HG02884 (cell line): ENCODE measurements around the gene ADD1.

Experiments used
- ATAC-seq: cut with Tn5 transposase; IDR thresholded peaks from one replicate; pipeline ENCODE4 v1.9.1; 2021; ENCODE audit warnings: mild to moderate bottlenecking, moderate library complexity; ENCODE audit not compliant: unreplicated experiment

ADD1 gene

GRCh38 chr4:2834001-2834921 lies 9.4 kb upstream of the ADD1 start:
- no peak for ATAC-seq

GRCh38 chr4:2835978-2836377 lies 7.7 kb upstream of the ADD1 start:
- ATAC-seq: no peak

- no peak for ATAC-seq
Measured at GRCh38 chr4:2836391-2836859, 7.2 kb upstream of the ADD1 start.

DNA sequence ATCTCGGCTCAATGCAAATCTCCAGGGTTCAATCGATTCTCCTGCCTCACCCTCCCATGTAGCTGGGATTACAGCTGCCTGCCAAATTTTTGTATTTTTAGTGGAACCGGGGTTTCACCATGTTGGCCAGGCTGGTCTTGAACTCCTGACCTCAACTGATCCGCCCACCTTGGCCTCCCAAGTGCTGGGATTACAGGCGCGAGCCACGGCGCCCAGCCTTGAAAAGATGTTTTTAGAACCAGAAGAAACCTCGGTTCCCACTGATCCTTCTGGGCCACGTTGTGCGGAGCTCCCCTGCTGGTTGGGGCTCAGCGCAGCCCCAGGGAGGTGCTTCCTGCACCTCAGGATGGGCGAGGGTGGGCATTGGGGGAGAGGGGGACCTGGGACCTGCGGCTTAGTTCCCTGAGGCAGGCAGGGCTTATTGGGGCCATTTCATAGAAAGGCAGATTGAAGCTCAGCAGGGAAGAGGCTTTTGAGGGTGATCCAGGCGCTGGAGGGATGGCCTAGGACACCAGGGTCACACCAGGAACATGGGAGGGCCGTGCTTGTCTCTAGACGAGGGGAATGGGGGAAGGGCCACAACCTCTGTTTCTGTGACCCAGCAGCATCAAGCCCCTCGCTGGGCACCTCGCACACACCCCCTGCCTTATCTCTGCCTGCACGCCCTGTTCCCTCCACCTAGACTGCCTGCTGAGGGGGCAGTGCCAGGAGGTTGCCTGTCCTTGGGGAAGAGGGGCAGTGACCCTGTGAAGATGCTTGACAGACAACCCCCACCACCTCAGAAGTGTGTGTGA lies 6.3 kb upstream of the ADD1 start:
- no peak for ATAC-seq

GRCh38 chr4:2837904-2838496 lies 5.6 kb upstream of the ADD1 start:
- no peak for ATAC-seq

DNA sequence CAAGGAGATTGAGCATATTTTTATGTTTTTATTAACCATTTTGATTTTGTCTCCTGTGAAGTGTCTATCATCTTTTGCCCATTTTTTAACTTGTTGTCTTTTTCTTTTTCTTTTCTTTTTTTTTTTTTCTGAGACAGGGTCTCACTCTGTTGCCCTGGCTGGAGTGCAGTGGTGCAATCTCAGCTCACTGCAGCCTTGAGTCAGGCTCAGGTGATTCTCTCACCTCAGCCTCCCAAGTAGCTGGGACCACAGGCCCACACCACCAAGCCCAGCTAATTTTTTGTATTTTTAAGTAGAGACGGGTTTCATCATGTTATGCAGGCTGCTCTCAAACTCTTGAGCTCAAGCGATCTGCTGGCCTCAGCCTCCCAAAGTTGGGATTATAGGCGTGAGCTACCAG lies 4.6 kb upstream of the ADD1 start:
- ATAC-seq: no peak

GRCh38 chr4:2842687-2843262 lies 869 bp upstream of the ADD1 start:
- ATAC-seq: no peak

GRCh38 chr4:2843941-2844584 lies 419 bp downstream of the ADD1 start:
- ATAC-seq: peak; percentile 15

- ATAC-seq: no peak
Measured at GRCh38 chr4:2846172-2846571, 2.5 kb downstream of the ADD1 start.

- ATAC-seq: no peak
Measured at GRCh38 chr4:2847302-2847871, 3.7 kb downstream of the ADD1 start.

GRCh38 chr4:2848449-2848848 lies 4.8 kb downstream of the ADD1 start:
- no peak for ATAC-seq

DNA sequence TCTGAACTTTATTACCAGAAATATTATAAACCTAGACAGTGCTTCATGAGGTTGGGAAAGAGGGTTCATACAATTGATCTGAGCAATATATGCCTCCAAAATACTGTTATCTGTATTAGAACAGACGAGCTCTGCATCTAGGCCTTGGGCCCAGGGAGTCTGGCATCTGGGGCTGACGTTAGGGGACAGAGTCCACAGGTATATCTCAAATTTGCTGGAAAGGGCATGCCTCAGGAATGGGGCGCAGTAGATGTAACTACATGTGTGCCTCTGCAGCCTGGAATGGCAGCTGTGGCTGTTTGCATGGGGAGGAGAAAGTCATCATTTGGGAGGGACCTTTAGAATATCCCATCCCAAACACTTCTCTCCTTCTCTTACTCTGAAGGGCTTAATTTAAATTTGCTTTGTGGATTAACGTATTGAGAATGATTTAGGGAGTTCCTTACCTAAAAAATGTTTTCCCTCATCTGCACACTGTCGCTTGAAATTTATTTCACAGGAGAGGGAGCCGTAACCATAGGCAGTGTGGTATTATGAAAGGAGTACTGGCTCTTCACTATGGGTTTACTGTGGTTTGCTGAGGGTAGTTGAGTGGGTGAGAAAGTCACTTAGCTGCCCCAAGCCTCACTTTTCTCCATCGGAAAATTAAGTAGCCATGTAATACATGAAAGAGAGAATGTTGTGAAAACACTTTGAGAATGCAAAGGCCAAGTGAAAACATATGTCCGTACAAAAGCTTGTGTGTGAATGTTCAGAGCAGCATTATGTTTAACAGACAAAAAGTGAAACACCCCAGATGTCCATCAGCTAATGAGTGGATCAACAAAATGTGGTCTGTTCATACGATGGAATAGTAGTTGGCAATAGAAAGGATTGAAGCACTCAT lies 5.9 kb downstream of the ADD1 start:
- no peak for ATAC-seq

GRCh38 chr4:2850966-2851798 lies 7.5 kb downstream of the ADD1 start:
- no peak for ATAC-seq

DNA sequence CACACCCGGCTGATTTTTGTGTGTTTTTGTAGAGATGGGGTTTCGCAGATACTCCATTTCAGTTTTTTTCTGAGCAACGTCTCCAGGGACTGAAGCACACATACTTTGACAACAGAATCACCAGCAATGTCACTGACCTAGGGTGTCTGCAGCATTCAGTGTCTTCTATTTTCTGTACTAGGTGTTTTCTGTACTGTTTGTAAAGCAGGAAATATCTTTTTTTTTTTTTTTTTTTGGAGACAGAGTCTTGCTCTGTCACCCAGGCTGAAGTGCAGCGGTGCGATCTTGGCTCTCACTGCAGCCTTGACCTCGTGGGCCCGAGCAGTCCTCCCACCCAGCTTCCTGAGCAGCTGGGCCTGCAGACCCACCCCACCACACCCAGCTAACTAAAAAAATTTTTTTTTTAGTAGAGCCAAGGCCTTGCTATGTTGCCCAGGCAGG lies 8.9 kb downstream of the ADD1 start:
- ATAC-seq: no peak

DNA sequence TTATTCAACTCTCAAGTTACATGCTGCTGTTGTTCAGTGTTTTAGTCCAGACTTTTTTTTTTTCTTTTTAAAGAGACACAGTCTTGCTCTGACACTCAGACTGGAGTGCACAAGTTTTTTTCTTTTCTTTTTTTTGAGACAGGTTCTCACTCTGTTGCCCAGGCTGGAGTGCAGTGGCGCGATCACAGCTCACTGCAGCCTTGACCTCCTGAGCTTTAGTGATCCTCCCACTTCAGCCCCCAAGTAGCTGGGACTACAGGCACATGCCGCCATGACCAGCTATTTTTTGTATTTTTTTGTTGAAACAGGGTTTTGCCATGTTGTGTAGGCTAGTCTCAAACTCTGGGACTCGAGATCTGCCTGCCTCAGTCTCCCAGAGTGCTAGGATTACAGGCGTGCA lies 11.9 kb downstream of the ADD1 start:
- no peak for ATAC-seq

GRCh38 chr4:2856266-2856665 lies 12.6 kb downstream of the ADD1 start:
- no peak for ATAC-seq

DNA sequence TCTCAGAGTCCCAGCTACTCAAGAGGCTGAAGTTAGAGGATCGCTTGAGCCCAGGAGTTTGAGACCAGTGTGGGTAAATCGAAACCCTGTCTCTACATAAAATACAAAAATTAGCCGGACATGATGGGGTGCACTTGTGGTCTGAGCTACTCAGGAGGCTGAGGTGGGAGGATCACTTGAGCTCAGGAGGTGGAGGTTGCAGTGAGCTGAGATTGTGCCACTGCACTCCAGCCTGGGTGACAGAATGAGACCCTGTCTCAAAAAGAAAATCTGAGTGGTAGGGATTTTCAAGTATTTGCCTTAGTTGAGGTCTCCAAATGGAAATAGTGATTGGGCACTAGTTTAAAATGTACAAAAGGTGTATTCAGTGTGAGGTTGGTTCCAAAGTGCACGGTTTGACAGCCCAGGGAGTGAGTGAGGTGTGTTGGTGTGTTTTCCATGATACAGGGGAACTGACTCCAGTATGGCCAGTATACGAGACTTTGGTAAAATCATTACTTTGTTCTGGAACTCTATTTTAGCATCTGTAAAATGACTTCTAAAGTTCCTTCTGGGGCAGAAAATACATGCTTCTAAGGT lies 13.8 kb downstream of the ADD1 start:
- ATAC-seq: no peak
